GM19023 (cell line): Measurements from ENCODE around the gene MAGIX.
A peak's percentile ranks its signal among the peaks of the same experiment; 100 is the strongest.
"Not testable (repeated sequence)": the region's sequence is repeated elsewhere in the genome, so short reads cannot be mapped to it uniquely, and the experiment has no call there.

Source experiments
- ATAC-seq: cut with Tn5 transposase; IDR thresholded peaks from one replicate; pipeline ENCODE4 v1.9.1; 2021; ENCODE audit warnings: mild to moderate bottlenecking, moderate library complexity; ENCODE audit not compliant: unreplicated experiment

MAGIX gene

DNA sequence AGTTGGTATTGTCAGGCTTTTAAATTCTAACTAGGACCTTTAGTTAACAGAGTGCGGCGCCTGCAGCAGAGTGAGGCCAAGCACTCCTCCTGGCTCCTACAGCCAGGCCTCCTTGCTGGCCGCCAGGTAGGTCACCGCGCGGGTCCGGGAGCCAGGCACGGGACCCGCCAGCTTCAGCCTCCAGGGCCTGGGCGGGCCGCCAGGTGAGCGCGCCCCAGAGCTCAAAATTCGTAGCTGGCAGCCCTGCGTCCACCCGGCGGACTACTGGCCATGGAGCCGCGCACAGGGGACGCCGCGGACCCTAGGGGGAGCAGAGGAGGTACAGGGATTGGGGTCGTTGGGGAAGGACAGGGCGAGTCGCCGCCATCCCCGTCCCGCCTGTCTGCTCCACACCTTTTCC lies at the start of gene MAGIX:
MAGIX (plus strand) TSS at position 139 of the 400 bp plus-strand sequence; CDS start at position 271, 132 bp downstream.
- ATAC-seq = no peak

GRCh38 chrX:49116076-49116475 lies 46.5 kb upstream of the MAGIX start:
- ATAC-seq = no peak

- ATAC-seq = no peak
Observed at GRCh38 chrX:49116716-49117115, 45.8 kb upstream of the MAGIX start.

DNA sequence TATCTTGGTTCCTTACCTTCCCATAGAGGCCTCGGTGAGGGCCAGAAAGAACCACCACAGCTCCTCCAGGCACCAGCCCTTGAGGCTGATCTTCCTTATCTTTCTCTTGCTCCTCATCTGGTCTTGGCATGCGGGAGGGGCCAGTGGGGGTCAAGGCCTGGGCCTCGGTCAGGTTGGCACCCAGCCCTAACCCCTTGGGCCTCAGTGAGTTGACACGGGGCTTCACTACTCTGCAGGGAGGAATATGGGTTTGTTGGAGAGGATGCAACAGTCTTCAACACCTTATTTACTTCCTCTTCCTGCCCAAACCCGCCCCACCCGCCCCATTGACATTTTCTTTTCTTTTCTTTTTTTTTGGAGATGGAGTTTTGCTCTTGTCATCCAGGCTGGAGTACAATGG lies 45.0 kb upstream of the MAGIX start:
- ATAC-seq = no peak

GRCh38 chrX:49120091-49120490 lies 42.5 kb upstream of the MAGIX start:
- ATAC-seq = no peak

GRCh38 chrX:49122499-49122898 lies 40.1 kb upstream of the MAGIX start:
- ATAC-seq = no peak

DNA sequence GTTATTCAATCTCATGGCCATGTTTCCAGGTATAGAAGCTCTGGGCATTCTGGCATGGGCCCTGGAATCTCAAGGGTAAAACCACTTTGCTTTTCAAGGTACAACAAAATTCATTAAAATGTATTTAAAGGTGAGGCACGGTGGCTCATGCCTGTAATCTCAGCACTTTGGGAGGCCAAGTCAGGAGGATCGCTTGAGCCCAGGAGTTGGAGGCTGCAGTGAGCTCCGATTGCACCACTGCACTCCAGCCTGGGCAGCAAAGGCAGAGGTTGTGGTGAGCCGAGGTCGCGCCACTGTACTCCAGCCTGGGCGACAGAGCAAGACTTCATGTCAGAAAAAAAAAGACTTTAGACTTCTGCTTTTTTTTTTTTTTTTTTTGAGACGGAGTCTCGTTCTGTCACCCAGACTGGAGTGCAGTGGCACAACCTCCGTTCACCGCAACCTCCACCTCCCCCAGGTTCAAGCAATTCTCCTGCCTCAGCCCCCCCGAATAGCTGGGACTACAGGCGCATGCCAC lies 34.8 kb upstream of the MAGIX start:
- not testable (repeated sequence) for ATAC-seq

DNA sequence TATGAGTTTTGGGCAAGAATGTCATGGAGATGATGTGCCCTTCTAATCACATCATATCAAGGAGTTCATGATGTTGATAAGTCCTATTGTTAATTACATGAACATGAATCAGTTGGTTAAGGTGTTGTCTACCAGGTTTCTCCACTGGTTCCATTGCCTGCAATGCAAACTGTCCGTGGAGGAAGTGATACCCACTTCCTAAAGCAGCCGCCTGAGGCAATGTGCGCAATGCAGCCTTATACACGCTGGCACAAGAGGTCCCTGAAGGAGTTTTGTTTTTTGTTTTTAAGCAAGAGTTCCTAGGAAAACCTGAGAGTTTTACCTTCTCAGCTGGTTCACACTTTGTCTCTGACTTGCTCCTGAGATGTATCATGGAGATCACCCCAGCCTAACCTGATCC lies 33.1 kb upstream of the MAGIX start:
- ATAC-seq = no peak

DNA sequence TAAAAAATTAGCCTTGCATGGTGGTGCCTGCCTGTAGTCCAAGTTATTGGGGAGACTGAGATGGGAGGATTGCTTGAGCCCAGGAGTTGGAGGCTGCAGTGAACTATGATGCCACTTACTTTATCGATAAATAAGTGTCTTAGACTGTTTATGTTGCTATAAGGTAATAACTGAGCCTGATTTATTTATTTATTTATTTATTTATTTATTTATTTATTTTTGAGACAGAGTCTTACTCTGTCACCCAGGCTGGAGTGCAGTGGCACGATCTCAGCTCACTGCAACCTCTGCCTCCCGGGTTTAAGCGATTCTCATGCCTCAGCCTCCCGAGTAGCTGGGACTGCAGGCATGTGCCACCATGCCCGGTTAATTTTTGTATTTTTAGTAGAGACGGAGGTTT lies 30.3 kb upstream of the MAGIX start:
- ATAC-seq = not testable (repeated sequence)

DNA sequence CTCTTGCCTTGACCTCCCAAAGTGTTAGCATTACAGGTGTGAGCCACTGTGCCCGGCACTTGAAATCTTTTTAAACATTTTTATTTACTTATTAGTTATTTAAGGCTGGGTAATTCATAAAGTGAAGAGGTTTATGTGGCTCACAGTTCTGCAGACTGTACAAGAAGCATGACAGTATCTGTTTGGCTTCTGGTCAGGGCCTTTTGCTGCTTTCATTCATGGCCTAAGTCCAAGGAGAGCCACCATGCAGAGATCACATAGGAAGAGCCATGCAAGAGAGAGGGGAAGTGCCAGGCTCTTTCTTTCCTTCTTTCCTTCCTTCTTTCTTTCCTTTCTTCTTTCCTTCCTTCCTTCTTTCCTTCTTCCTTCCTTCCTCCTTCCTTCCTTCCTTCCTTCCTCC lies 28.8 kb upstream of the MAGIX start:
- ATAC-seq = no peak

- ATAC-seq = no peak
Observed at GRCh38 chrX:49137492-49137891, 25.1 kb upstream of the MAGIX start.

GRCh38 chrX:49139713-49140112 lies 22.8 kb upstream of the MAGIX start:
- no peak for ATAC-seq

- not testable (repeated sequence) for ATAC-seq
Observed at GRCh38 chrX:49142264-49142663, 20.3 kb upstream of the MAGIX start.

- ATAC-seq = not testable (repeated sequence)
Observed at GRCh38 chrX:49143154-49143553, 19.4 kb upstream of the MAGIX start.

DNA sequence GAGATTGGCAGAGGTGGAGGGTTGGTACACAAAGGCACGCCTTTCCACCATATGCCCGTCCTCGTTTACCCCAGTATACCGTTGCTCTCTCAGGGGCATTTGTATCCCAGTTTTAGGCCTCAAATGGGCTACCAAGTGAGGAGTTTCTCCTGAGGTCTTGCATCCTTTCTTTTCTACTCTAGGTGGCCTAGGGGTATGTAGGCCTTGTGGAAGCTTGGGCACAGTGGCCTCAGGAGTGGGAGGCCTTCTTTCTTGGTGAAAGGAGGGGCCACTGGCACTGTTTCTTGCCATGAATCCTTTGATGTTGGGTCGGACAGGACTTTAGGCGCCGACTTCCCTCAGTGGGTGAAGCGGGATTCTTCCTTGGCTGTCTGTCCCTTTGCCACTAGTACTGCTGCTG lies 15.3 kb upstream of the MAGIX start:
- no peak for ATAC-seq

GRCh38 chrX:49147936-49148335 lies 14.6 kb upstream of the MAGIX start:
- ATAC-seq = no peak

DNA sequence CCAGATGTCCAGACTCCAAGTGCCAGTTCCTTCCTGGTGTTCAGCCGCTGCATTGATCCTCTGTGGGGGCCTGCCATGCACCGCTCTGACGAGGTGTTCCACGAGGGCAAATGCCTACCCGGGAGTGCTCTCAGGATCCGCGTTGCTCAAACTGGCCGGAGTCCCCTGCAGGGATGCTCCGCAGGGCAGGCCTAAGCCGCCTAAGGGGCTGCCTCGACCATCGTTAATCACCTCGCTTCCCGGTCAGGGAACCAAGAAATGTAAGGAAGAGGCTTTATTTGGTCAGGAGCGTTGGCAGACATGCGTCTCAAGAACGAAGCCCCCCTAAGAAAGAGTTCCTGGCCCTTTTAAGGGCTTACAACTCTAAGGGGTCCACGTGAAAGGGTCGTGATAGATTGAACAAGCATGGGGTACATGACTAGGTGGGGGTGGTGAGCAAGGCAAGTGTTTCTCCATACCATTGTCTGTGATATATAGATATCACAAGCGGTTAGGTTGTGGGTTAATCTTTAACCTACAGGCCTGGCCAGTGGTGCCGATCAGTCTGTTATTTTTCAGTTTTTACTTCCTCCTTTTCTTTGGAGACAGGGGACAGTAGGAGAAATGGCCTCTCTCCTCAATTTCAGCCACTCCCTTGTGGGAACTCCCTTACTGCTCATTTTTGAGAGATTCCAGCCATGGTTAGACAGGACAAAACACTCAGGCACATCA lies 14.0 kb upstream of the MAGIX start:
- ATAC-seq = not testable (repeated sequence)

- ATAC-seq = not testable (repeated sequence)
Observed at GRCh38 chrX:49149291-49149690, 13.3 kb upstream of the MAGIX start.

GRCh38 chrX:49153467-49153866 lies 9.1 kb upstream of the MAGIX start:
- no peak for ATAC-seq

DNA sequence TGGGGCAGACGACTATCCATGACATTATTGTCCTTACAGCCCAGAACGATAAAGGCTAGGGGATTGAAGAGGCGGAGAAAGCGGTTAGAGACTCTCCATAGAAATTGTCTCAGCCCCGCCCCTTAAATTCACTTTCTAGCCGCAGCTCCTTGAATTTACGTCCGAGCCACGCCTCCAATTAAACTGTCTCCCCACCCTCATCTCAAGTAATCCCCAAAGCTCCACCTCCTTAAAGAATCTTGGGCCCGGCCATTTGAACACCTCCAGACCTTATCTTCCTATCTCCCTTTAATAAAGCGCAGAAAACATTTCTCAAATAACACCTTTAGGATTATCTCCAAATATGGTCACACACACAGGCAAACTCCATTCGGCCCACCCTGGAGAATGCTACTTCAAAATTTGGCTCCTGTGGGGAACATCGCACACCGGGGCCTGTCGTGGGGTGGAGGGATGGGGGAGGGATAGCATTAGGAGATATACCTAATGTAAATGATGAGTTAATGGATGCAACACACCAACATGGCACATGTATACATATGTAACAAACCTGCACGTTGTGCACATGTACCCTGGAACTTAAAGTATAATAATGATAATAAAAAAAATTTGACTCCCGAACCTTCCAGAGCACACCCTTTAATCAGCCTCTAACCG lies 7.2 kb upstream of the MAGIX start:
- ATAC-seq = peak; percentile 10

DNA sequence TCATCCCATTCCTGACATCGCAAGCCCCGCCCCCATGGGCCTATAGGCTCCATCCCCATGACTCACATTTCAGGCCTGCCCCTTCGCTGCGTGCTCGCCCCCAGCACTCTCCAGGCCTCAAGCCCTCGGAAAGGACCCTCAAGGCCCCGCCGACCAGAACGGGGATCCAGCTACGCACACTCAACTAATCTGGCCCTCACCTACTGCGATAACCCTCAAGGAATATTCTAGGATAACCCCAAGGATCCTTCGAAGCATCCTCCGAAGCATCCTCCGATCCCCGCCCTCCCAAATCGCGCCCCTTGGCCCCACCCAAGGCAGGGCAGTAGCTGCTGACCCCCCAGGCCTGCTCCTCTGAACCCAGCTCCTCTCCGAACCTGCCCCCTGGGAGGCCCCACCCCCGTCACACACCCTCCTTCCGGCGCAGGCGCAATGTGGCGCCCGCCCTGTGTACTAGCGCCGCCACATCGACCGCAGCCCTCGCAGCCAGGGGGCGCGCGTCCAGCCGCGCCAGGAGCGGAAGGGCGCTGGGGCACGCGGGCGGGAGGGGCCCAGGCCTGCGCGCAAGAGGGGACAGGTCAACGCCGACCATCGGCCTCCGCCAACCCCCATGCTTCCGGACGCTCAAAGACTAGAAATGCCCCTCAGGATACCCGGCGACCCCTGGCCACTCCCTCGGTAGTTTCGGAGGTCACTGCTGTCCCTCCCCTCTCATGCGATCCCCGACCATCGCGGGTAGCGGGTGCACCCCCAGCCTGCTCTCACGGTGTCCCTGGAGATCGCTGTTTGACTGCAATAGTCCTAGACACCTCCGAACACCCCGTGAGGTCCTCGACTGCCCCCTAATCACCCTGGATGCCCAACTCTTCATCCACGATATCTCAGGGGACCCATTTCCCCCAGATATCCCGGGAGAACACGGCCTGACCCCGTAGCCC lies 6.4 kb upstream of the MAGIX start:
- ATAC-seq = peak; percentile 84
